H1 (cell line): Measurements from ENCODE around the gene TSPAN4.

Experiments used
- CBX5 ChIP-seq: fragments of 300-800, 300-1000 bp; sonication (generic); IDR thresholded peaks from 2 replicates; pipeline ENCODE4 v1.7.1; 2016; ENCODE audit warnings: antibody characterized with exemption, low read length, low read depth
- HDAC2 ChIP-seq, 2 experiments: fragments of 300-600 bp in 1 of 2; sonication (generic) in 1 of 2; IDR thresholded peaks; 2 replicates each; pipeline ENCODE4 v1.6.1; 2011 to 2012; ENCODE audit warnings: low read depth in 2 of 2, low read length in 2 of 2, mild to moderate bottlenecking in 2 of 2, moderate library complexity in 2 of 2, borderline replicate concordance in 1 of 2, inconsistent platforms in 1 of 2
- HDAC6 ChIP-seq: IDR thresholded peaks from one replicate; pipeline ENCODE4 v1.7.1; 2012; ENCODE audit warnings: low read depth, mild to moderate bottlenecking, inconsistent platforms, low read length, moderate library complexity
- KDM1A ChIP-seq: fragments of 200-600, 300-600 bp; sonication (generic); IDR thresholded peaks from 2 replicates; pipeline ENCODE4 v1.7.1; 2016; ENCODE audit warnings: mild to moderate bottlenecking, low read length, borderline replicate concordance
- NANOG ChIP-seq: IDR thresholded peaks from 2 replicates; pipeline ENCODE4 v1.6.1; 2011; ENCODE audit warnings: low read length, low read depth, mild to moderate bottlenecking, inconsistent platforms; ENCODE audit not compliant: insufficient read depth, poor library complexity, severe bottlenecking
- PHF8 ChIP-seq: fragments of 200-600 bp; sonication (generic); conservative IDR thresholded peaks from 2 replicates; pipeline ENCODE4 v1.7.1; 2012; ENCODE audit warnings: low read depth, mild to moderate bottlenecking, inconsistent platforms, low read length, moderate library complexity
- POLR2A ChIP-seq, 2 experiments: IDR thresholded peaks; 1 replicate in 1 of 2; 2 replicates in 1 of 2; pipeline ENCODE4 v1.6.1; 2011; ENCODE audit warnings: low read depth in 2 of 2, low read length in 2 of 2, mild to moderate bottlenecking in 2 of 2; ENCODE audit errors: control extremely low read depth in 1 of 2
- RBBP5 ChIP-seq: IDR thresholded peaks from 2 replicates; pipeline ENCODE4 v1.7.1; 2012; ENCODE audit warnings: low read depth, mild to moderate bottlenecking, inconsistent platforms, low read length, moderate library complexity, borderline replicate concordance
- SP1 ChIP-seq: IDR thresholded peaks from 2 replicates; pipeline ENCODE4 v1.6.1; 2011; ENCODE audit warnings: low read depth, low read length
- YY1 ChIP-seq: IDR thresholded peaks from 2 replicates; pipeline ENCODE4 v1.6.1; 2011; ENCODE audit warnings: low read depth, mild to moderate bottlenecking, low read length
- TF ChIP-seq, protein P1 (sequence below), 3 experiments: IDR thresholded peaks; 1 replicate in 2 of 3; 2 replicates in 1 of 3; pipeline versions ENCODE4 v1.5.1 to v1.6.1; 2011; ENCODE audit warnings: low read length in 3 of 3, mild to moderate bottlenecking in 3 of 3, inconsistent platforms in 2 of 3, low read depth in 1 of 3, moderate library complexity in 1 of 3; ENCODE audit not compliant: insufficient read depth in 1 of 3; ENCODE audit errors: control extremely low read depth in 1 of 3

DNA sequence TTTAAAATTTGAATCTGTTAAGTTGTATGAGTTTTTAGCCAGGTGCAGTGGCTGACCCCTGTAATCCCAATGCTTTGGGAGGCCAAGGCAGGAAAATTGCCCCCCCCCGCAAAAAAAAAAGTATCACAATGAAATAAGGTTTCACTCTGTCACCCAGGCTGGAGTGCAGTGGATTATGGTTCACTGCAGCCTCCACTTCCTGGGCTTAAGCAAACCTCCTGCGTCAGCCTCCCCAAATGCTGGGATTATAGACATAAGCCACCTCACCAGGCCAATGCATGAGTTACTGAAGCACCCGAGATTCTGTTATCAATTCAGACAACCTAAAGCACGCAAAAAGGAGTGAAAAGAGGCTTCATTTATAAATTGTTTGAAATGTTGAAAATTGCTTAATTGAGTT, 70.4 kb downstream of the TSPAN4 start:
- TF ChIP-seq SP1 (no peak), CBX5 (no peak), KDM1A (no peak), POLR2A (IDR thresholded peaks at IDR 0.05; ENCODE audit: control extremely low read depth in 1 of 2, low read depth in 2 of 2, low read length in 2 of 2) (no peak), YY1 (no peak), PHF8 (no peak), HDAC2 (IDR thresholded peaks at IDR 0.05; ENCODE audit: borderline replicate concordance in 1 of 2, low read depth in 2 of 2, low read length in 2 of 2) (no peak), NANOG (no peak), HDAC6 (no peak), RBBP5 (no peak)
- TF ChIP-seq, protein P1, sequence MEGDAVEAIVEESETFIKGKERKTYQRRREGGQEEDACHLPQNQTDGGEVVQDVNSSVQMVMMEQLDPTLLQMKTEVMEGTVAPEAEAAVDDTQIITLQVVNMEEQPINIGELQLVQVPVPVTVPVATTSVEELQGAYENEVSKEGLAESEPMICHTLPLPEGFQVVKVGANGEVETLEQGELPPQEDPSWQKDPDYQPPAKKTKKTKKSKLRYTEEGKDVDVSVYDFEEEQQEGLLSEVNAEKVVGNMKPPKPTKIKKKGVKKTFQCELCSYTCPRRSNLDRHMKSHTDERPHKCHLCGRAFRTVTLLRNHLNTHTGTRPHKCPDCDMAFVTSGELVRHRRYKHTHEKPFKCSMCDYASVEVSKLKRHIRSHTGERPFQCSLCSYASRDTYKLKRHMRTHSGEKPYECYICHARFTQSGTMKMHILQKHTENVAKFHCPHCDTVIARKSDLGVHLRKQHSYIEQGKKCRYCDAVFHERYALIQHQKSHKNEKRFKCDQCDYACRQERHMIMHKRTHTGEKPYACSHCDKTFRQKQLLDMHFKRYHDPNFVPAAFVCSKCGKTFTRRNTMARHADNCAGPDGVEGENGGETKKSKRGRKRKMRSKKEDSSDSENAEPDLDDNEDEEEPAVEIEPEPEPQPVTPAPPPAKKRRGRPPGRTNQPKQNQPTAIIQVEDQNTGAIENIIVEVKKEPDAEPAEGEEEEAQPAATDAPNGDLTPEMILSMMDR (IDR thresholded peaks at IDR 0.05; ENCODE audit: control extremely low read depth in 1 of 3, insufficient read depth in 1 of 3, low read depth in 1 of 3, low read length in 3 of 3), result no peak
